Astrocyte (in vitro differentiated cells and primary cell): Measurements from ENCODE around the gene LIME1. TPM values are rescaled to one million over a fixed set of nuclear protein-coding genes. Genes with fewer than 3 reads are reported as not detected.
A peak's percentile ranks its signal among the peaks of the same experiment; 100 is the strongest.

Experiments
- DNase-seq: peaks from one replicate; pipeline ENCODE4 v3.0.0-alpha.2; 2010; ENCODE audit warnings: low read depth
- FAIRE-seq: peaks from 2 replicates; lab custom pipeline; 2011; peaks lifted over from hg19 to GRCh38; lab: Jason Lieb, UNC
- H2AFZ ChIP-seq: 2 replicates; pipeline ENCODE4 v1.6.0; 2012; ENCODE audit warnings: low read depth, low read length, inconsistent platforms
- H3K27ac ChIP-seq: 2 replicates; pipeline ENCODE4 v1.5.1; 2011; ENCODE audit warnings: low read depth, low read length, inconsistent platforms
- H3K27me3 ChIP-seq: 2 replicates; pipeline ENCODE4 v1.6.0; 2011; ENCODE audit warnings: low read length, inconsistent platforms; ENCODE audit not compliant: insufficient read depth
- H3K36me3 ChIP-seq: 2 replicates; pipeline ENCODE4 v1.5.1; 2011; ENCODE audit warnings: low read length, inconsistent platforms; ENCODE audit not compliant: insufficient read depth
- H3K4me1 ChIP-seq: 2 replicates; pipeline ENCODE4 v1.5.1; 2011; ENCODE audit warnings: low read length, inconsistent platforms; ENCODE audit not compliant: insufficient read depth
- H3K4me2 ChIP-seq: 2 replicates; pipeline ENCODE4 v1.6.0; 2012; ENCODE audit warnings: low read length, inconsistent platforms
- H3K4me3 ChIP-seq: 2 replicates; pipeline ENCODE4 v1.5.1; 2011; ENCODE audit warnings: low read depth, mild to moderate bottlenecking, low read length, inconsistent platforms; ENCODE audit not compliant: insufficient read depth
- H3K79me2 ChIP-seq: 2 replicates; pipeline ENCODE4 v1.6.0; 2012; ENCODE audit warnings: mild to moderate bottlenecking, low read length, inconsistent platforms; ENCODE audit not compliant: insufficient read depth
- H3K9ac ChIP-seq: 2 replicates; pipeline ENCODE4 v1.6.0; 2012; ENCODE audit warnings: mild to moderate bottlenecking, low read length, inconsistent platforms
- H3K9me3 ChIP-seq: 2 replicates; pipeline ENCODE4 v1.5.1; 2012; ENCODE audit warnings: low read depth, mild to moderate bottlenecking, low read length, inconsistent platforms; ENCODE audit not compliant: insufficient read depth
- H4K20me1 ChIP-seq: 2 replicates; pipeline ENCODE4 v1.6.0; 2012; ENCODE audit warnings: low read length, inconsistent platforms; ENCODE audit not compliant: insufficient read depth
- H3K27ac Mint-ChIP-seq: one replicate; pipeline ENCODE4 v1.8.0; 2021; ENCODE audit warnings: mild to moderate bottlenecking, mixed read lengths; ENCODE audit not compliant: unreplicated experiment
- H3K27me3 Mint-ChIP-seq: one replicate; pipeline ENCODE4 v1.8.0; 2021; ENCODE audit warnings: low read depth, mixed read lengths; ENCODE audit not compliant: unreplicated experiment
- H3K36me3 Mint-ChIP-seq: one replicate; pipeline ENCODE4 v1.8.0; 2021; ENCODE audit warnings: low read depth, mixed read lengths; ENCODE audit not compliant: unreplicated experiment
- H3K4me1 Mint-ChIP-seq: one replicate; pipeline ENCODE4 v1.8.0; 2021; ENCODE audit warnings: low read depth, mixed read lengths; ENCODE audit not compliant: unreplicated experiment
- H3K4me3 Mint-ChIP-seq: one replicate; pipeline ENCODE4 v1.8.0; 2021; ENCODE audit warnings: mild to moderate bottlenecking, moderate library complexity, mixed read lengths; ENCODE audit not compliant: unreplicated experiment
- H3K9me3 Mint-ChIP-seq: one replicate; pipeline ENCODE4 v1.8.0; 2021; ENCODE audit warnings: mild to moderate bottlenecking, mixed read lengths; ENCODE audit not compliant: unreplicated experiment
- EZH2 ChIP-seq: IDR thresholded peaks from 2 replicates; pipeline ENCODE4 v1.6.1; 2012; ENCODE audit warnings: mild to moderate bottlenecking, low read length, inconsistent platforms; ENCODE audit not compliant: insufficient read depth
- total RNA-seq: library from RNA; stranded (reverse); gene quantifications from 2 replicates; pipeline ENCODE4 v1.2.1, GENCODE V29; 2021
- TF ChIP-seq, protein P1 (sequence below): IDR thresholded peaks from 2 replicates; pipeline ENCODE4 v1.5.1; 2011; ENCODE audit warnings: low read depth, mild to moderate bottlenecking, inconsistent platforms, low read length, moderate library complexity; ENCODE audit not compliant: insufficient read depth

Gene LIME1
- total RNA-seq, 1 donor from 2014 or later, result 7.6 TPM

DNA sequence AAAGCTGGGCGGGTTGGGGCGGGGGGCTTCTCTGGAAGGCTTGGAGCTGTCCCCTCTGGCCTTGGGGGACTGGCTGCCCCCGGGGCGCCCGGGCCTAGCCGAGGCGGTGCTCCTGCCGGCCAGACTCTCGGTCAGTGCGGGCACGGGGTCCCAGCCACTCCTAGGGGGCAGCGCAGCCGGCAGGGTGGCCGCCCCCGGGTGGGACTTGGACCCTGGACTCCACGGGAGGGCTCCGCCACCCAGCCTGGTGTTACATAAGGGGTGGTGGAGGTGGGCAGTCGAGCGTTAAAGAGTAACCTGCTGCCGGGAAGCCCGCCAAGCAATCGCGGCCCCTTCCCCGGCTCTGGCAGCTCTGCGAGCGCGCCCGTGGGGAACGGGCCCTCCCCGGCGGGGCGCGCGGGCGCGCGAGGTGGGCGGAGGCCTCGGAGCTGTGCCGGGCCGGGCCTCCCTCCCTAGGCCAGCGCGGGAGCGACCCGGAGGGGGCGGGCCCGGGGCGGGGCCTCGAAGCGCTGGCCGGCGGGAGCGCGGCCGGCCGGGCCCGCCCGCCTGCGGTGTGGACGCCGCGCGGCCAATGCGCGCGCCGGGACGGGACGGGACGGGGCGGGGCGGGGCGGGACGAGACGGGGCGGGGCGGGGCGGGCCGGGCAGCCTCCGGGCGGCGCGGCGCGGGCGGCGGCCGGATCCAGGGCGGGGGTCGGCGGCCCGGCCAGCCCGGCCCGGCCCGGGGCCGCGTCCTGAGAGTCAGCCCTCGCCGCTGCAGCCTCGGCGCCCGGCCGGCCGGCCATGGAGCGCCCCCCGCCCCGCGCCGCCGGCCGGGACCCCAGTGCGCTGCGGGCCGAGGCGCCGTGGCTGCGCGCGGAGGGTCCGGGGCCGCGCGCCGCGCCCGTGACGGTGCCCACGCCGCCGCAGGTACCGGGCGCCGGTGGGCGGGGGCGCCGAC is 2.9 kb downstream of the LIME1 start, which contains the start of gene SLC2A4RG:
Gene SLC2A4RG (plus strand): TSS at position 647 of the 940 bp plus-strand sequence. CDS start 137 bp downstream, at position 784.
- peak within 1 kb of the TSS; percentile 83 for H3K9ac ChIP-seq
- H3K4me1 ChIP-seq, result peaks cover 15% of the 10 kb centered on the region
- H2AFZ ChIP-seq, result peak within 1 kb of the TSS; percentile 18
- H3K36me3 ChIP-seq, result no peaks in the 10 kb centered on the region
- peak within 1 kb of the TSS; percentile 98 for H3K4me2 ChIP-seq
- Mint-ChIP-seq H3K27ac (no peak within 1 kb of the TSS), H3K36me3 (peaks cover 4% of the 10 kb centered on the region), H3K4me1 (no peaks in the 10 kb centered on the region), H3K4me3 (peak within 1 kb of the TSS; percentile 66), H3K9me3 (no peaks in the 10 kb centered on the region), H3K27me3 (no peaks in the 10 kb centered on the region)
- no peaks in the 10 kb centered on the region for H3K9me3 ChIP-seq
- peaks cover 8% of the 10 kb centered on the region for H3K79me2 ChIP-seq
- no peak for FAIRE-seq
- no peaks in the 10 kb centered on the region for H3K27me3 ChIP-seq
- no peak for TF ChIP-seq EZH2
- TF ChIP-seq, protein P1, sequence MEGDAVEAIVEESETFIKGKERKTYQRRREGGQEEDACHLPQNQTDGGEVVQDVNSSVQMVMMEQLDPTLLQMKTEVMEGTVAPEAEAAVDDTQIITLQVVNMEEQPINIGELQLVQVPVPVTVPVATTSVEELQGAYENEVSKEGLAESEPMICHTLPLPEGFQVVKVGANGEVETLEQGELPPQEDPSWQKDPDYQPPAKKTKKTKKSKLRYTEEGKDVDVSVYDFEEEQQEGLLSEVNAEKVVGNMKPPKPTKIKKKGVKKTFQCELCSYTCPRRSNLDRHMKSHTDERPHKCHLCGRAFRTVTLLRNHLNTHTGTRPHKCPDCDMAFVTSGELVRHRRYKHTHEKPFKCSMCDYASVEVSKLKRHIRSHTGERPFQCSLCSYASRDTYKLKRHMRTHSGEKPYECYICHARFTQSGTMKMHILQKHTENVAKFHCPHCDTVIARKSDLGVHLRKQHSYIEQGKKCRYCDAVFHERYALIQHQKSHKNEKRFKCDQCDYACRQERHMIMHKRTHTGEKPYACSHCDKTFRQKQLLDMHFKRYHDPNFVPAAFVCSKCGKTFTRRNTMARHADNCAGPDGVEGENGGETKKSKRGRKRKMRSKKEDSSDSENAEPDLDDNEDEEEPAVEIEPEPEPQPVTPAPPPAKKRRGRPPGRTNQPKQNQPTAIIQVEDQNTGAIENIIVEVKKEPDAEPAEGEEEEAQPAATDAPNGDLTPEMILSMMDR, result no peak
- peak within 1 kb of the TSS; percentile 74 for H3K4me3 ChIP-seq
- peak within 1 kb of the TSS; percentile 65 for H3K27ac ChIP-seq
- DNase-seq, result peak; percentile 34
- peaks cover 37% of the 10 kb centered on the region for H4K20me1 ChIP-seq

DNA sequence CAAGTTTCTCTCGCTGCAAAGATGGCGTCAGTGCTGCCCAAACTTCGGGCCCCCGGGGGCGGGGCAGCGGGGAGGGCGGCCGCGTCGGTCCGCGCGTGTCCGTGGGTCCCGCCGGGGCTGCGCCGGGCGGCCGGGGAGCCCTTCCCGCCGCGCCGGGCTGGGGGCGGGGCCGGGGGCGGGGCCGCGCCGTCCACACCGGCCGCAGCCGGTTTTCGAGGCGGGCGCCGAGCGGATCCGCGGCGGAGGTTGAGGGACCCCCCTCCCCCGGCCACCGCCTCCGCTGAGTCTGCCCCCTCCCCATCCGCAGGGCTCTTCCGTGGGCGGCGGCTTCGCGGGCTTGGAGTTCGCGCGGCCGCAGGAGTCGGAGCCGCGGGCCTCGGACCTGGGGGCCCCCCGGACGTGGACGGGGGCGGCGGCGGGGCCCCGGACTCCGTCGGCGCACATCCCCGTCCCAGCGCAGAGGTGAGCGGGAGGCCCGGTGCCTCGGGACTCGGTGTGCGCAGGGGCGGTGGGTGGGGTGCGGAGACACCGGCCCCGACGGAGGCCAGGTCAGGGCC is 3.7 kb downstream of the LIME1 start:
- no peaks in the 10 kb centered on the region for H3K27me3 ChIP-seq
- H3K9ac ChIP-seq, result peak overlapping the region; percentile 83
- peak overlapping the region; percentile 74 for H3K4me3 ChIP-seq
- peak overlapping the region; percentile 18 for H2AFZ ChIP-seq
- DNase-seq, result no peak
- no peaks in the 10 kb centered on the region for H3K36me3 ChIP-seq
- Mint-ChIP-seq H3K9me3 (no peaks in the 10 kb centered on the region), H3K4me1 (no peaks in the 10 kb centered on the region), H3K27ac (no peak overlapping the region), H3K4me3 (peak overlapping the region; percentile 66), H3K36me3 (peaks cover 6% of the 10 kb centered on the region), H3K27me3 (no peaks in the 10 kb centered on the region)
- peaks cover 8% of the 10 kb centered on the region for H3K79me2 ChIP-seq
- H3K9me3 ChIP-seq, result no peaks in the 10 kb centered on the region
- H4K20me1 ChIP-seq, result peaks cover 37% of the 10 kb centered on the region
- TF ChIP-seq, protein P1, result no peak
- TF ChIP-seq EZH2, result no peak
- no peak for FAIRE-seq
- H3K27ac ChIP-seq, result peak overlapping the region; percentile 65
- peak overlapping the region; percentile 98 for H3K4me2 ChIP-seq
- peaks cover 15% of the 10 kb centered on the region for H3K4me1 ChIP-seq
